Prostate gland (tissue), 2 donors: ENCODE data around the gene GCM1.

ENCODE experiments used
- CTCF ChIP-seq, 4 experiments: fragments of 200-600 bp in 2 of 4; fragments of 450-650 bp in 2 of 4; sonication (generic) in 2 of 4; IDR thresholded peaks; 1 replicate in 3 of 4; 2 replicates in 1 of 4; pipeline ENCODE4 v1.5.1; 2016 to 2019; ENCODE audit warnings: antibody characterized with exemption in 4 of 4, mild to moderate bottlenecking in 2 of 4, moderate library complexity in 2 of 4
- POLR2A ChIP-seq: fragments of 450-650 bp; IDR thresholded peaks from one replicate; pipeline ENCODE4 v1.6.1; 2016; ENCODE audit warnings: antibody characterized with exemption, mild to moderate bottlenecking

- TF ChIP-seq POLR2A (no peak), CTCF (IDR thresholded peaks at IDR 0.05) (no peak)
These were observed 3.0 kb upstream of the GCM1 start for GRCh38 chr6:53151676-53152075.
